Amniotic stem cell (primary cell): ENCODE data around the gene ARPC3.
A peak's percentile ranks its signal among the peaks of the same experiment; 100 is the strongest.
"Not testable (repeated sequence)": the region's sequence is repeated elsewhere in the genome, so short reads cannot be mapped to it uniquely, and the experiment has no call there.

ENCODE experiments used
- DNase-seq: peaks from one replicate; lab custom pipeline; 2025; lab: John Stamatoyannopoulos, UW

ARPC3 gene

DNA sequence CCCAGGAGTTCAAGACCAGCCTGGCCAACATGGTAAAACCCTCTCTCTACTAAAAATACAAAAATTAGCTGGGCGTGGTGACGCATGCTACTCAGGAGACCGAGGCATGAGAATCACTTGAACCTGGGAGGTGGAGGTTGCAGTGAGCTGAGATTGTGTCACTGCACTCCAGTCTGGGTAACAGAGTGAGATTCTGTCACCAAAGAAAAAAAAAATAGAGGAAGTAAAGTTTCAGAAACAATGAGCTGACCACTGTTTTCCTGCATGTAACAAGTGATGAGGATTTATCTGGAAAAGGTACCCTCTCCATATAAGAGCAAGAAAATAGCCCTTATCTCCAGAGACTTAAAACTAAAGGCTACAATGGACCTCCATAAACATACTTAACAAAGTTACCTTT is 33.0 kb downstream of the ARPC3 start:
- DNase-seq, result not testable (repeated sequence)

DNA sequence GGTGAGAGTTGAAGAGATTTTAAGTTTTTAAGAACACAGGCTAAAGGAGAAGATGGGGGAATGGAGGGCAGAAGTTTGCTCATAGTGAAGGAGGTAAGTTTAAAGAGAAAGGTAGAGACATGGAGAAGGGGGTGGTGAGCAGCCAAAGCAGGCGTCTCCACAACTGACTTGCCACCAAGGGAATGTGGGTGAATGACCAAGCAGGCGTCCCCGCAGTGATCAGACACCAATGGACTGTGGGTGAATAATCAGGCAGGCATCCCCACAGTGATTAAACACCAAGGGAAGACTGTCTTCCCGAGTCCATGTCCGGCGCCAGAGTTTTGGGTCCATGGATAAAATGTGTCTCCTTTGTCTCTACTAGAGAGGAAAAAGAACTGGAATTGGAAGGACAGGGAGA is 40.1 kb downstream of the ARPC3 start:
- DNase-seq, result not testable (repeated sequence)

DNA sequence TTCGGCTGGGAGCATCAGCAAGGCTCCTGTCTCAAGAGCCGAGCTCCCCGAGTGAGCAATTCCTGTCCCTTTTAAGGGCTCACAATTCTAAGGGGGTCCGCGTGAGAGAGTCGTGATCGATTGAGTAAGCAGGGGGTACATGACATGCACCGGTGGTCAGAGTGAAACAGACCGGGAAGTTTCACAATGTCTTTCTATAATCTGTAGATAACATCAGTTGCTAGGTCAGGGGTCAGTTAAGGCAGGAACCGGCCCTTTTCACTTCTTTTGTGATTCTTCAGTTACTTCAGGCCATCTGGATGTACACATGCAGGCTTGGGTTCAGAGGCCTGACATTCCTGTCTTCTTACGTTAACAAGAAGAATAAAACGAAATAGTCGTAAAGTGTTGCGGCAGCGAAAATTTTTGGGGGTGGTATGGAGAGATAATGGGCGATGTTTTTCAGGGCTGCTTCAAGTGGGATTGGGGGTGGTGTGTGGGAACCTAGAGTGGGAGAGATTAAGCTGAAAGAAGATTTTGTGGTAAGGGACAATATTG is 44.9 kb downstream of the ARPC3 start:
- not testable (repeated sequence) for DNase-seq

DNA sequence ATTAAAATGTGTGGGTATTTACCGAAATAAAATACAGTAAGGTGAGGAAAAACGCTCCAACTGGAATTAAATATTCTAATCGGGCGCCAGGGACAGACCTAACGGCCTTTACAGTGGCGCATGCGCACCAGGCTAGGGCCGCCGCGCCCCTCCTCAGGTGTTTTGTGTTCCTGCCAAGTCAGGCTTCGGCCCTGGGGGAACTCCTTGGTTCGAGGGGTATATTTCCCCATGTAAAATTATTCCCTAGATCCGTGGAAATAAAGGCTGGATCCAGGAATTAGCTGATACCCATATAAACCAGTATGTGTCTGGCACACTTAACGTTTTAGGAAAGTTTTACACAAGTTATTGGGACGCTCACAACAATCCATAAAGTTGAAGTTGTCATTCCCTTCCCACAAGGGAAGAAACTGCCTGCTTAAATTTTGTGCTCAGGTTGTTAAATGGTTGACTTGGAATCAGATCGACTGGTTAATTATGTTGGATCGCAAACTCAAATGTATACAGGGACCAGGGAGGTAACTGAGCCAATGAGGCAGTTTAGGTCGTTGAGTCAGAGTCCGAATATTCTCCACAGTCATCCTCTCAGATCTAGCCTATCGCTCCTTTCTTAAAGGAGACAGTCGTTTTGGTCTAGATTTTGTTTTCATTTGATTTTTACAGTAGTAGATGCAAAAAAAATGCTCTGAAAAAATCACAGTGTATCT is 46.0 kb downstream of the ARPC3 start:
- peak; percentile 28 for DNase-seq

DNA sequence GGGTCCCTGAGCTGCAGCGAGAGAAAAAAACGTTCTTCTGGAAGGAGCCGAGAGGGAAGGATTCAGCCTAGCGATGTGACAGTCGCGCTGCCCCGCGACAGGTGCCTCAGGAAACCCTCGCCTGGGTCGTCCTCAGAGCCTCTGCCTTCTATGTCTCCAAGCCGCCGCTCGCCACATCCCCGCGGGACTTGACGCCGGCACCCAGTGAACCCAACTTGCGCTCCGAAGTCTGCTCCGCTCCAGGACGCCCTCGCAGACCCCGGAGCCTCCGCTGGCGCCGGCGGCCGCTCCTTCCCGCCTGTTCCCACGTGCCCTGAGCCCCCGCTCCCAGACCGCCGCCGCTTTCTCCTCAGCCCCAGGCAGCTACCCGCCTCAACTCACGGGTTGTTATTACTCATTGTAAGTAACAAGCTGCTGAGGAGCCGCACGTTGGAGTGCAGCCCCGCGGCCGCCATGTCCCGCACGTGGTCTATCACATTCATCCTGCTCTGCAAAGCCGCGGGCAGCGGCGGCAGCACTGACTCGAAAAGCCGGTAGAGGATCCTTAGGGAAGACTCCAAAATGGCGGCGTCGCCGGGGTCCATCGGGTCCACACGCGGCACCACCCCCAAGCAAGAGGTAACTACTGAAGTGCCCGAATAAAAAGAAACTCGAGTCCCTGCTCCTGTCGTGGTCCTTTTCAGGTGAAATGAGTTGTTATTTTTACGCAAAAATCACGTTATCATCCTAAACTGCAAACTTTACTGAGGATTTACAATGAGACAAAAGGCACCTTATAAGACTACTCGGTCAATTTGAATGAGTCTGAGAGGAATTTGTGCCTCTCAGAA is 46.8 kb downstream of the ARPC3 start, which contains the start of gene ANAPC7:
TSS of gene ANAPC7 (minus strand) at position 563 of the 830 bp plus-strand sequence. CDS start at position 482, 81 bp downstream.
- peak; percentile 79 for DNase-seq
